SK-N-SH (cell line): ENCODE results near the gene STON1.
A peak's percentile ranks its signal among the peaks of the same experiment; 100 is the strongest.
"Not testable (repeated sequence)": the region's sequence is repeated elsewhere in the genome, so short reads cannot be mapped to it uniquely, and the experiment has no call there.

Experiments
- FOXM1 ChIP-seq: IDR thresholded peaks from 2 replicates; pipeline ENCODE4 v1.4.0; 2012; ENCODE audit warnings: low read depth, mild to moderate bottlenecking
- MAX ChIP-seq: IDR thresholded peaks from 2 replicates; pipeline ENCODE4 v1.4.0; 2012; ENCODE audit warnings: low read depth
- NFIC ChIP-seq: IDR thresholded peaks from 2 replicates; pipeline ENCODE4 v1.4.0; 2012; ENCODE audit warnings: borderline replicate concordance
- POLR2AphosphoS5 ChIP-seq: IDR thresholded peaks from 2 replicates; pipeline ENCODE4 v1.6.1; 2012; ENCODE audit warnings: low read depth, low read length
- RAD21 ChIP-seq: IDR thresholded peaks from 2 replicates; pipeline ENCODE4 v1.6.1; 2012; ENCODE audit warnings: mild to moderate bottlenecking, low read length
- TAF1 ChIP-seq: IDR thresholded peaks from 2 replicates; pipeline ENCODE4 v1.6.1; 2012; ENCODE audit warnings: low read depth, mild to moderate bottlenecking, low read length, moderate library complexity, borderline replicate concordance
- TCF12 ChIP-seq: IDR thresholded peaks from 2 replicates; pipeline ENCODE4 v1.4.0; 2012
- TF ChIP-seq, protein P1 (sequence below): fragments of 150-350 bp; IDR thresholded peaks from 2 replicates; pipeline ENCODE4 v1.6.1; 2017; ENCODE audit warnings: antibody characterized with exemption, low read length, low read depth, borderline replicate concordance
- TF ChIP-seq, protein P2 (sequence below): fragments of 200-600 bp; sonication (generic); IDR thresholded peaks from 2 replicates; pipeline ENCODE4 v1.6.1; 2017; ENCODE audit warnings: antibody characterized with exemption, mild to moderate bottlenecking, moderate library complexity

GRCh38 chr2:48622691-48623090 is 92.7 kb downstream of the STON1 start:
- not testable (repeated sequence) for TF ChIP-seq TAF1, NFIC, TCF12, POLR2AphosphoS5, MAX, FOXM1
- TF ChIP-seq, protein P1, sequence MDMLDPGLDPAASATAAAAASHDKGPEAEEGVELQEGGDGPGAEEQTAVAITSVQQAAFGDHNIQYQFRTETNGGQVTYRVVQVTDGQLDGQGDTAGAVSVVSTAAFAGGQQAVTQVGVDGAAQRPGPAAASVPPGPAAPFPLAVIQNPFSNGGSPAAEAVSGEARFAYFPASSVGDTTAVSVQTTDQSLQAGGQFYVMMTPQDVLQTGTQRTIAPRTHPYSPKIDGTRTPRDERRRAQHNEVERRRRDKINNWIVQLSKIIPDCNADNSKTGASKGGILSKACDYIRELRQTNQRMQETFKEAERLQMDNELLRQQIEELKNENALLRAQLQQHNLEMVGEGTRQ, result not testable (repeated sequence)
- peak; percentile 30; the same call in 1 of the 2 replicates for TF ChIP-seq RAD21
- TF ChIP-seq, protein P2, sequence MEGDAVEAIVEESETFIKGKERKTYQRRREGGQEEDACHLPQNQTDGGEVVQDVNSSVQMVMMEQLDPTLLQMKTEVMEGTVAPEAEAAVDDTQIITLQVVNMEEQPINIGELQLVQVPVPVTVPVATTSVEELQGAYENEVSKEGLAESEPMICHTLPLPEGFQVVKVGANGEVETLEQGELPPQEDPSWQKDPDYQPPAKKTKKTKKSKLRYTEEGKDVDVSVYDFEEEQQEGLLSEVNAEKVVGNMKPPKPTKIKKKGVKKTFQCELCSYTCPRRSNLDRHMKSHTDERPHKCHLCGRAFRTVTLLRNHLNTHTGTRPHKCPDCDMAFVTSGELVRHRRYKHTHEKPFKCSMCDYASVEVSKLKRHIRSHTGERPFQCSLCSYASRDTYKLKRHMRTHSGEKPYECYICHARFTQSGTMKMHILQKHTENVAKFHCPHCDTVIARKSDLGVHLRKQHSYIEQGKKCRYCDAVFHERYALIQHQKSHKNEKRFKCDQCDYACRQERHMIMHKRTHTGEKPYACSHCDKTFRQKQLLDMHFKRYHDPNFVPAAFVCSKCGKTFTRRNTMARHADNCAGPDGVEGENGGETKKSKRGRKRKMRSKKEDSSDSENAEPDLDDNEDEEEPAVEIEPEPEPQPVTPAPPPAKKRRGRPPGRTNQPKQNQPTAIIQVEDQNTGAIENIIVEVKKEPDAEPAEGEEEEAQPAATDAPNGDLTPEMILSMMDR, result peak; percentile 52
